Midbrain (tissue), 1 donor: Measurements from ENCODE around the gene ITPR2.
A peak's percentile ranks its signal among the peaks of the same experiment; 100 is the strongest.
"Not testable (repeated sequence)": the region's sequence is repeated elsewhere in the genome, so short reads cannot be mapped to it uniquely, and the experiment has no call there.

Experiments
- DNase-seq: peaks from one replicate; lab custom pipeline; 2025; lab: John Stamatoyannopoulos, UW

ITPR2 gene

GRCh38 chr12:26443309-26443708 lies 389.7 kb downstream of the ITPR2 start:
- DNase-seq: no peak

GRCh38 chr12:26441434-26441833 lies 391.6 kb downstream of the ITPR2 start:
- no peak for DNase-seq

GRCh38 chr12:26435069-26435404 lies 398.0 kb downstream of the ITPR2 start:
- DNase-seq: no peak

- peak; percentile 53 for DNase-seq
Observed at GRCh38 chr12:26434299-26435068, 398.5 kb downstream of the ITPR2 start.

GRCh38 chr12:26433701-26434100 lies 399.3 kb downstream of the ITPR2 start:
- not testable (repeated sequence) for DNase-seq

GRCh38 chr12:26431211-26431610 lies 401.8 kb downstream of the ITPR2 start:
- no peak for DNase-seq

GRCh38 chr12:26430596-26430995 lies 402.4 kb downstream of the ITPR2 start:
- not testable (repeated sequence) for DNase-seq

- DNase-seq: no peak
Observed at GRCh38 chr12:26429070-26429691, 403.8 kb downstream of the ITPR2 start.

- no peak for DNase-seq
Observed at GRCh38 chr12:26428420-26428819, 404.6 kb downstream of the ITPR2 start.

GRCh38 chr12:26426652-26427051 lies 406.3 kb downstream of the ITPR2 start:
- no peak for DNase-seq

- no peak for DNase-seq
Observed at GRCh38 chr12:26425587-26426260, 407.3 kb downstream of the ITPR2 start.

- DNase-seq: no peak
Observed at GRCh38 chr12:26422839-26423398, 410.1 kb downstream of the ITPR2 start.

GRCh38 chr12:26416550-26416949 lies 416.4 kb downstream of the ITPR2 start:
- DNase-seq: no peak

GRCh38 chr12:26410689-26411088 lies 422.3 kb downstream of the ITPR2 start:
- DNase-seq: no peak

- DNase-seq: no peak
Observed at GRCh38 chr12:26406813-26407212, 426.2 kb downstream of the ITPR2 start.

GRCh38 chr12:26406391-26406790 lies 426.6 kb downstream of the ITPR2 start:
- no peak for DNase-seq

- no peak for DNase-seq
Observed at GRCh38 chr12:26403601-26404000, 429.4 kb downstream of the ITPR2 start.

GRCh38 chr12:26402648-26403047 lies 430.3 kb downstream of the ITPR2 start:
- no peak for DNase-seq

- DNase-seq: no peak
Observed at GRCh38 chr12:26401874-26402273, 431.1 kb downstream of the ITPR2 start.

- DNase-seq: no peak
Observed at GRCh38 chr12:26400627-26401026, 432.4 kb downstream of the ITPR2 start.

GRCh38 chr12:26399381-26399780 lies 433.6 kb downstream of the ITPR2 start:
- no peak for DNase-seq

- no peak for DNase-seq
Observed at GRCh38 chr12:26396402-26396801, 436.6 kb downstream of the ITPR2 start.

GRCh38 chr12:26389343-26389742 lies 443.7 kb downstream of the ITPR2 start:
- no peak for DNase-seq
